ENCODE measurements around the gene TMEM132C. TPM values are rescaled to one million over a fixed set of nuclear protein-coding genes. Genes with fewer than 3 reads are reported as not detected.

The TMEM132C gene
- total and polyA plus RNA-seq, 3 donors from 2014 or later, result 2.9 to 5.5 (median 3.3) TPM

GRCh38 chr12:128690641-128691040, 423.7 kb downstream of the TMEM132C start:
- H3K4me3 ChIP-seq, result no peak overlapping the region
- no peak overlapping the region for H3K27ac ChIP-seq
- H3K27me3 ChIP-seq, result no peaks in the 10 kb centered on the region
- TF ChIP-seq CTCF (IDR thresholded peaks at IDR 0.05) (no peak), POLR2A (IDR thresholded peaks at IDR 0.05) (no peak)
- intact Hi-C loops (cut with DNase I; ENCODE audit: low total_unique reads), result no loop called here
- H3K36me3 ChIP-seq (ENCODE audit: low read depth, missing control alignments), result no peaks in the 10 kb centered on the region
- H3K4me1 ChIP-seq, result no peaks in the 10 kb centered on the region
- H3K9me3 ChIP-seq, result no peaks in the 10 kb centered on the region
- 45 to 51% methylated on average over 2 of the region's 2 CpGs for WGBS, 2 donors
- DNase-seq, result no peak

- Histone ChIP-seq H3K4me1 (no peaks in the 10 kb centered on the region), H3K27ac (no peak overlapping the region), H3K4me3 (no peak overlapping the region), H3K36me3 (ENCODE audit: low read depth, missing control alignments) (no peaks in the 10 kb centered on the region), H3K27me3 (no peaks in the 10 kb centered on the region), H3K9me3 (no peaks in the 10 kb centered on the region)
- 76 to 87% methylated on average over 4 of the region's 4 CpGs for WGBS, 2 donors
- intact Hi-C loops (cut with DNase I; ENCODE audit: low total_unique reads), result no loop called here
- TF ChIP-seq POLR2A (IDR thresholded peaks at IDR 0.05), result no peak
- TF ChIP-seq CTCF (IDR thresholded peaks at IDR 0.05), result no peak
- no peak for DNase-seq
These were observed 426.1 kb downstream of the TMEM132C start for GRCh38 chr12:128693115-128693514.

- TF ChIP-seq POLR2A (IDR thresholded peaks at IDR 0.05) (no peak), CTCF (IDR thresholded peaks at IDR 0.05) (no peak)
- intact Hi-C loops (cut with DNase I; ENCODE audit: low total_unique reads), result no loop called here
- H3K4me1 ChIP-seq, result no peaks in the 10 kb centered on the region
- 85 to 87% methylated on average over 8 of the region's 8 CpGs for WGBS, 2 donors
- no peak for DNase-seq
- no peak overlapping the region for H3K4me3 ChIP-seq
- H3K27me3 ChIP-seq, result no peaks in the 10 kb centered on the region
- no peak overlapping the region for H3K27ac ChIP-seq
- no peaks in the 10 kb centered on the region for H3K36me3 ChIP-seq (ENCODE audit: low read depth, missing control alignments)
- H3K9me3 ChIP-seq, result no peaks in the 10 kb centered on the region
These were observed 426.8 kb downstream of the TMEM132C start for GRCh38 chr12:128693771-128694170.

GRCh38 chr12:128694445-128694844, 427.5 kb downstream of the TMEM132C start:
- Histone ChIP-seq H3K4me1 (no peaks in the 10 kb centered on the region), H3K27ac (no peak overlapping the region), H3K36me3 (ENCODE audit: low read depth, missing control alignments) (no peaks in the 10 kb centered on the region), H3K27me3 (no peaks in the 10 kb centered on the region), H3K4me3 (no peak overlapping the region), H3K9me3 (no peaks in the 10 kb centered on the region)
- intact Hi-C loops (cut with DNase I; ENCODE audit: low total_unique reads), result no loop called here
- no peak for DNase-seq
- TF ChIP-seq CTCF (IDR thresholded peaks at IDR 0.05), result no peak
- TF ChIP-seq POLR2A (IDR thresholded peaks at IDR 0.05), result no peak
- WGBS, 2 donors, result 75 to 92% methylated on average over 4 of the region's 4 CpGs

- Histone ChIP-seq H3K36me3 (ENCODE audit: low read depth, missing control alignments) (no peaks in the 10 kb centered on the region), H3K4me3 (no peak overlapping the region), H3K4me1 (no peaks in the 10 kb centered on the region), H3K27me3 (no peaks in the 10 kb centered on the region), H3K9me3 (no peaks in the 10 kb centered on the region), H3K27ac (no peak overlapping the region)
- no peak for TF ChIP-seq POLR2A (IDR thresholded peaks at IDR 0.05)
- TF ChIP-seq CTCF (IDR thresholded peaks at IDR 0.05), result no peak
- 95 to 98% methylated on average over 12 to 22 of the region's 22 CpGs for WGBS, 2 donors
- intact Hi-C loops (cut with DNase I; ENCODE audit: low total_unique reads), result no loop called here
- DNase-seq, result no peak
These were observed 428.7 kb downstream of the TMEM132C start for GRCh38 chr12:128695697-128696096.
